ENCODE data around the gene NUP133.
A peak's percentile ranks its signal among the peaks of the same experiment; 100 is the strongest.

The NUP133 gene

GRCh38 chr1:229474509-229474908, 33.6 kb downstream of the NUP133 start:
- TF ChIP-seq ZNF626 (tag by site-specific recombination; IDR thresholded peaks at IDR 0.05) (no peak), ZNF175 (tag by site-specific recombination; IDR thresholded peaks at IDR 0.05) (no peak), ZNF426 (tag by site-specific recombination; IDR thresholded peaks at IDR 0.05) (no peak), INSM2 (tag by site-specific recombination; IDR thresholded peaks at IDR 0.05) (no peak), ZNF404 (tag by site-specific recombination; IDR thresholded peaks at IDR 0.05) (no peak), ZNF623 (tag by site-specific recombination; IDR thresholded peaks at IDR 0.05) (no peak), ZNF664 (tag by site-specific recombination; IDR thresholded peaks at IDR 0.05) (no peak), ZNF394 (tag by site-specific recombination; IDR thresholded peaks at IDR 0.05; ENCODE audit: borderline replicate concordance) (no peak), ZNF624 (tag by site-specific recombination; IDR thresholded peaks at IDR 0.05) (no peak), ZSCAN16 (tag by site-specific recombination; IDR thresholded peaks at IDR 0.05) (no peak), BCL6B (tag by site-specific recombination; IDR thresholded peaks at IDR 0.05) (no peak), ZBTB44 (tag by site-specific recombination; IDR thresholded peaks at IDR 0.05) (no peak), SALL2 (tag by site-specific recombination; IDR thresholded peaks at IDR 0.05; ENCODE audit: borderline replicate concordance) (no peak), KLF7 (tag by site-specific recombination; IDR thresholded peaks at IDR 0.05; ENCODE audit: borderline replicate concordance) (no peak)
- ChIA-PET POLR2A (no interaction called here), CTCF (interaction anchor here (1.2 kb wide), 1 partner anchor 216 kb away, joined by 3 read pairs; no protein-coding TSS in a partner anchor)
- H3K27ac ChIP-seq (ENCODE audit: extremely low read depth, low read depth, low read length), result no peak overlapping the region
- H3K4me1 ChIP-seq (ENCODE audit: control insufficient read depth, insufficient read depth, low read length), result no peaks in the 10 kb centered on the region
- H3K4me3 ChIP-seq (ENCODE audit: low read depth, low read length), result no peak overlapping the region
- peaks cover 74 to 86% of the 10 kb centered on the region in 2 experiments for H3K36me3 ChIP-seq (ENCODE audit: control insufficient read depth in 2 of 2, insufficient read depth in 1 of 2, low read length in 2 of 2)
- H3K9me3 ChIP-seq (ENCODE audit: control insufficient read depth, insufficient read depth, low read depth, low read length), result no peaks in the 10 kb centered on the region

- Histone ChIP-seq H3K36me3 (ENCODE audit: control insufficient read depth in 2 of 2, insufficient read depth in 1 of 2, low read length in 2 of 2) (peaks cover 83 to 88% of the 10 kb centered on the region in 2 experiments), H3K9me3 (ENCODE audit: control insufficient read depth, insufficient read depth, low read depth, low read length) (no peaks in the 10 kb centered on the region), H3K4me1 (ENCODE audit: control insufficient read depth, insufficient read depth, low read length) (no peaks in the 10 kb centered on the region), H3K27ac (ENCODE audit: extremely low read depth, low read depth, low read length) (no peak overlapping the region), H3K4me3 (ENCODE audit: low read depth, low read length) (no peak overlapping the region)
- CTCF ChIA-PET, result interaction anchor here (0.6 to 3.3 kb wide), 3 partner anchors 11 to 808 kb away, joined by 3 to 10 read pairs (median 5); no protein-coding TSS in a partner anchor
- POLR2A ChIA-PET, result no interaction called here
- peak; percentile 60 for TF ChIP-seq ZNF18 (tag by site-specific recombination; IDR thresholded peaks at IDR 0.05)
- TF ChIP-seq ZNF121 (tag by site-specific recombination; IDR thresholded peaks at IDR 0.05), result peak; percentile 94
- no peak for TF ChIP-seq ZNF404 (tag by site-specific recombination; IDR thresholded peaks at IDR 0.05)
These were observed 37.0 kb downstream of the NUP133 start for GRCh38 chr1:229471175-229471574.
